GM12878 (cell line): ENCODE results near the gene ITPKB. TPM values are rescaled to one million over a fixed set of nuclear protein-coding genes. Genes with fewer than 3 reads are reported as not detected.

Experiments
- ATAC-seq: fragments of 200-7000 bp; cut with Tn5 transposase; 3 replicates; pipeline ENCODE4 v1.9.1; 2020; ENCODE audit warnings: mild to moderate bottlenecking, moderate library complexity
- BruUV-seq: library from RNA; stranded (reverse); fragments of 400-500 nt; replicated peaks from 2 replicates; lab custom pipeline; 2021; lab: Mats Ljungman, UMichigan
- CTCF ChIA-PET: fragments of 300-600 bp; sonication (Branson Sonifier 250); formaldehyde crosslinking; extraction: SDS; loops from one replicate; lab custom pipeline; 2021; ENCODE audit warnings: inconsistent platforms; lab: Yijun Ruan, JAX
- POLR2A ChIA-PET: fragments of 350-600 bp; formaldehyde crosslinking; extraction: SDS; loops from one replicate; lab custom pipeline; 2021; ENCODE audit warnings: inconsistent platforms; lab: Charles Lee
- RAD21 ChIA-PET: fragments of 300-600 bp; sonication (Branson Sonifier 250); formaldehyde crosslinking; loops from one replicate; lab custom pipeline; 2023; ENCODE audit warnings: antibody characterized with exemption; ENCODE audit not compliant: unreplicated experiment; lab: Charles Lee
- SMC1A ChIA-PET: fragments of 300-600 bp; sonication (Branson Sonifier 250); formaldehyde crosslinking; loops from one replicate; lab custom pipeline; 2023; ENCODE audit not compliant: unreplicated experiment, uncharacterized antibody; lab: Charles Lee
- DNase-seq: peaks from one replicate; pipeline ENCODE4 v3.0.0-alpha.2; 2011; ENCODE audit warnings: low read depth, low spot score
- FAIRE-seq: peaks from 3 replicates; lab custom pipeline; 2011; peaks lifted over from hg19 to GRCh38; lab: Jason Lieb, UNC
- H2AFZ ChIP-seq: 2 replicates; pipeline ENCODE4 v1.6.0; 2011; ENCODE audit warnings: low read depth, low read length, control low read depth; ENCODE audit not compliant: control insufficient read depth
- H3K27ac ChIP-seq: 2 replicates; pipeline ENCODE4 v1.5.1; 2011; ENCODE audit warnings: control low read depth; ENCODE audit not compliant: control insufficient read depth, insufficient read depth
- H3K27me3 ChIP-seq, 2 experiments: replicated peaks in 1 of 2; 2 replicates each; pipeline versions ENCODE4 v1.6.0 to v1.6.1; 2011; ENCODE audit warnings: low read length in 1 of 2; ENCODE audit not compliant: control insufficient read depth in 2 of 2, insufficient read depth in 2 of 2
- H3K36me3 ChIP-seq, 2 experiments: 2 replicates each; pipeline ENCODE4 v1.5.1; 2011; ENCODE audit warnings: low read length in 1 of 2; ENCODE audit not compliant: control insufficient read depth in 2 of 2, insufficient read depth in 2 of 2
- H3K4me1 ChIP-seq: 2 replicates; pipeline ENCODE4 v1.6.1; 2011; ENCODE audit warnings: mild to moderate bottlenecking, low read length, moderate library complexity, mixed read lengths; ENCODE audit not compliant: control insufficient read depth, insufficient read depth
- H3K4me2 ChIP-seq: 2 replicates; pipeline ENCODE4 v1.6.0; 2011; ENCODE audit warnings: control low read depth; ENCODE audit not compliant: control insufficient read depth, insufficient read depth
- H3K4me3 ChIP-seq: fragments of 200-600 bp; sonication (generic); 2 replicates; pipeline ENCODE4 v1.5.1; 2016
- H3K79me2 ChIP-seq: 2 replicates; pipeline ENCODE4 v1.6.0; 2011; ENCODE audit warnings: low read length; ENCODE audit not compliant: control insufficient read depth, insufficient read depth
- H3K9ac ChIP-seq: 2 replicates; pipeline ENCODE4 v1.8.0; 2011; ENCODE audit warnings: low read length, control low read depth, mixed read lengths; ENCODE audit not compliant: control insufficient read depth, insufficient read depth
- H3K9me3 ChIP-seq: replicated peaks from 3 replicates; pipeline ENCODE4 v1.5.1; 2011; ENCODE audit warnings: mild to moderate bottlenecking, low read length; ENCODE audit not compliant: control insufficient read depth, insufficient read depth
- H4K20me1 ChIP-seq: 2 replicates; pipeline ENCODE4 v1.6.0; 2011; ENCODE audit not compliant: control insufficient read depth, insufficient read depth
- ELK1 ChIP-seq: IDR thresholded peaks from 2 replicates; pipeline ENCODE4 v1.6.1; 2012; ENCODE audit warnings: low read depth, low read length, improper control_type of control experiment
- GABPA ChIP-seq: IDR thresholded peaks from 2 replicates; pipeline ENCODE4 v1.6.1; 2014; ENCODE audit warnings: antibody characterized with exemption, low read depth, mild to moderate bottlenecking, inconsistent platforms
- MAX ChIP-seq: IDR thresholded peaks from 2 replicates; pipeline ENCODE4 v1.6.1; 2012; ENCODE audit warnings: low read depth, low read length, improper control_type of control experiment
- MXI1 ChIP-seq: fragments of 150-350 bp; IDR thresholded peaks from 2 replicates; pipeline ENCODE4 v1.6.1; 2011; ENCODE audit warnings: low read depth, mild to moderate bottlenecking, inconsistent platforms, low read length, improper control_type of control experiment
- WGBS: methylation state at CpG from one replicate; pipeline ENCODE4 v1.1.6; 2016; ENCODE audit warnings: low lambda C conversion rate; ENCODE audit not compliant: insufficient replicate concordance, insufficient coverage; ENCODE audit errors: missing lambda C conversion rate; 5-methylcytosine and 5-hydroxymethylcytosine counted together
- in situ Hi-C: fragments of 300-500 bp; cut with MboI; formaldehyde crosslinking; loops from 9 replicates; pipeline ENCODE4 v1.14.3; 2018; ENCODE audit warnings: mixed read lengths
- intact Hi-C: fragments of 100-400 bp; cut with micrococcal nuclease; formaldehyde crosslinking; loops from one replicate; pipeline ENCODE4 v1.14.2; 2022; ENCODE audit not compliant: unreplicated experiment
- polyA plus RNA-seq, 11 experiments: library from polyadenylated mRNA; depleted of rRNA in 4 of 11; unstranded in 6 of 11; stranded (reverse) in 5 of 11; fragments of >200 nt; fragmentation: Nextera tagmentation in 4 of 11; fragmentation: Illumina TruSeq in 1 of 11; extraction: Ambion mirVana in 4 of 11; extraction: Trizol in 1 of 11; gene quantifications; 1 replicate in 1 of 11; 2 replicates in 10 of 11; pipeline versions ENCODE4 v1.2.1 to v1.2.3, GENCODE V29; 2011 to 2016; ENCODE audit warnings: inconsistent platforms in 2 of 11, missing spikeins in 2 of 11, low read depth in 1 of 11
- total RNA-seq, 4 experiments: library from RNA; depleted of rRNA in 3 of 4; stranded (reverse); fragments of >200 nt in 3 of 4; fragmentation: Illumina TruSeq in 1 of 4; extraction: Trizol in 1 of 4; gene quantifications; 2 replicates each; pipeline versions ENCODE4 v1.2.1 to v1.2.3, GENCODE V29; 2013 to 2021
- TF ChIP-seq, protein P1 (sequence below): IDR thresholded peaks from 2 replicates; pipeline ENCODE4 v1.6.1; 2012; ENCODE audit warnings: low read length, inconsistent platforms

Gene ITPKB
- total and polyA plus RNA-seq, 10 of the 15 experiments (the other 5 are each of a cell fraction or from before 2014, with no cell fraction given): 1.3 to 38.7 (median 12.9) TPM

DNA sequence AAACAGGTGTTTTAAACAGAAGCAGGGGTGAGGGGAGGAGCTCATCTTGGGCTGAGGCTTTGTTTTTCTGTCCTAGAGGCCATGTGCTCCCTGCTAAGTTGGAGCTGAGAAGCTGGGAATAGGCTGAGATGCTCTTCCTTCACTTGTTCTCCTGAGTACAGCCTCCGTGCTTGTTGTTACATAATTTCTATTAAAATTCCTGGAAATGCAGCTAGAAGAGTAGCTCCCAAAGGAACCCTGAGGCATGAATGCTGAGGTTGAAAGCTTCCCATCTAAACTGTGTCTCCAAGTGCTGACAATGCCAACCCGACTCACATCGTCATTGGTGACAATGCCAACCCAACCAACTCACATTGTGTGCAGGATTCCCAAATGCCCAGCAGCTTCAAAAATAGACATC is 12.6 kb upstream of the ITPKB start (continued):
- TF ChIP-seq, protein P1, sequence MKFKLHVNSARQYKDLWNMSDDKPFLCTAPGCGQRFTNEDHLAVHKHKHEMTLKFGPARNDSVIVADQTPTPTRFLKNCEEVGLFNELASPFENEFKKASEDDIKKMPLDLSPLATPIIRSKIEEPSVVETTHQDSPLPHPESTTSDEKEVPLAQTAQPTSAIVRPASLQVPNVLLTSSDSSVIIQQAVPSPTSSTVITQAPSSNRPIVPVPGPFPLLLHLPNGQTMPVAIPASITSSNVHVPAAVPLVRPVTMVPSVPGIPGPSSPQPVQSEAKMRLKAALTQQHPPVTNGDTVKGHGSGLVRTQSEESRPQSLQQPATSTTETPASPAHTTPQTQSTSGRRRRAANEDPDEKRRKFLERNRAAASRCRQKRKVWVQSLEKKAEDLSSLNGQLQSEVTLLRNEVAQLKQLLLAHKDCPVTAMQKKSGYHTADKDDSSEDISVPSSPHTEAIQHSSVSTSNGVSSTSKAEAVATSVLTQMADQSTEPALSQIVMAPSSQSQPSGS: no peak
- TF ChIP-seq ELK1: no peak
- TF ChIP-seq, all 136 proteins: peak for 0

DNA sequence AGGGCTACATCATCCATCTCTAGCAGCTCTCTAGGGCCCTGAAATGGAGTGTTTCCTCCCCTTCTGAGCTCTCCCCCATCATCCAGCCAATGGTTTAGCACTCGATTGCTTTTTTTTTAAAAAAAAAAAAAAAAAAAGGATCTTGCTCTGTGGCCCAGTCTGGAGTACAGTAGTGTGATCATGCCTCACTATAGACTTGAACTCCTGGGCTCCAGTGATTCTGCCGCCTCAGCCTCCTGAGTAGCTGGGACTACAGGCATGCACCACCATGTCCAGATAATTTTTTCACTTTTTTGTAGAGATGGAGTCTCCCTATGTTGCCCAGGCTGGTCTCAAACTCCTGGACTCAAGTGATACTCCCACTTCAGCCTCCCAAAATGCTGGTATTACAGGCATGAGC is 12.1 kb upstream of the ITPKB start:
- in situ Hi-C loops: no loop called here
- intact Hi-C loops: no loop called here
- SMC1A ChIA-PET: interaction anchor here (1.2 to 1.6 kb wide), 2 partner anchors 10 to 12 kb away, joined by 4 to 6 read pairs; no protein-coding TSS in a partner anchor
- CTCF ChIA-PET: interaction anchor here (0.6 to 0.7 kb wide), 2 partner anchors 40 to 683 kb away, joined by 3 to 4 read pairs; no protein-coding TSS in a partner anchor
- no peak overlapping the region for H3K9ac ChIP-seq
- no peak overlapping the region for H3K4me2 ChIP-seq
- RAD21 ChIA-PET: interaction anchor here (1.9 kb wide), 1 partner anchor 12 kb away, joined by 5 read pairs; the partner anchor contains the start of gene ITPKB
- no peaks in the 10 kb centered on the region for H4K20me1 ChIP-seq
- no peaks in the 10 kb centered on the region for H3K36me3 ChIP-seq
- BruUV-seq: no TSS peak
- no peak overlapping the region for H2AFZ ChIP-seq
- H3K27me3 ChIP-seq: no peaks in the 10 kb centered on the region
- WGBS: 0% methylated on average over 1 of the region's 2 CpGs
- H3K9me3 ChIP-seq: no peaks in the 10 kb centered on the region
- POLR2A ChIA-PET: interaction anchor here (0.6 to 1.7 kb wide), 3 partner anchors 9 to 96 kb away, joined by 4 to 6 read pairs (median 6); no protein-coding TSS in a partner anchor
- TF ChIP-seq MAX (no peak), GABPA (no peak), MXI1 (no peak)
- DNase-seq (no peak), FAIRE-seq (no peak), ATAC-seq (no peak)
- 0 out of 2 replicates have a peak, but pooled peaks cover 3% of the 10 kb centered on the region for H3K4me1 ChIP-seq
- H3K79me2 ChIP-seq: no peaks in the 10 kb centered on the region
- no peak overlapping the region for H3K27ac ChIP-seq
- no peak overlapping the region for H3K4me3 ChIP-seq
